Transverse colon (tissue), 4 donors: ENCODE results near the gene THBS4. TPM values are rescaled to one million over a fixed set of nuclear protein-coding genes. Genes with fewer than 3 reads are reported as not detected.
A peak's percentile ranks its signal among the peaks of the same experiment; 100 is the strongest.

Experiments used
- DNase-seq: peaks from one replicate; pipeline ENCODE4 v3.0.0-alpha.2; 2019
- H3K27ac ChIP-seq, 4 donors: fragments of 200-600 bp; sonication (generic); 2 replicates each; pipeline ENCODE4 v1.5.1; 2016 to 2018; ENCODE audit warnings: inconsistent platforms in 4 of 4
- H3K27me3 ChIP-seq: fragments of 200-600 bp; sonication (generic); 2 replicates; pipeline ENCODE4 v1.5.1; 2017; ENCODE audit warnings: inconsistent platforms
- H3K36me3 ChIP-seq, 4 donors: fragments of 200-600 bp; sonication (generic); 2 replicates each; pipeline ENCODE4 v1.5.1; 2017 to 2019; ENCODE audit warnings: inconsistent platforms in 4 of 4
- H3K4me1 ChIP-seq, 4 donors: fragments of 200-600 bp; sonication (generic); 2 replicates each; pipeline ENCODE4 v1.5.1; 2017 to 2020; ENCODE audit warnings: inconsistent platforms in 4 of 4
- H3K4me3 ChIP-seq, 4 donors: fragments of 200-600 bp; sonication (generic); 1 replicate in 1 of 4; 2 replicates in 3 of 4; pipeline versions ENCODE4 v1.5.1 to v1.6.1; 2017 to 2019; ENCODE audit warnings: inconsistent platforms in 4 of 4
- H3K9me3 ChIP-seq, 2 donors: fragments of 200-600 bp; sonication (generic); 2 replicates each; pipeline ENCODE4 v1.5.1; 2017 to 2019; ENCODE audit warnings: inconsistent platforms in 2 of 2
- EP300 ChIP-seq: sonication (generic); formaldehyde crosslinking; IDR thresholded peaks from one replicate; pipeline ENCODE4 v1.6.1; 2017; ENCODE audit warnings: antibody characterized with exemption, low read depth
- POLR2A ChIP-seq: fragments of 450-650 bp; IDR thresholded peaks from one replicate; pipeline ENCODE4 v1.6.1; 2016; ENCODE audit warnings: antibody characterized with exemption, mild to moderate bottlenecking, moderate library complexity
- POLR2AphosphoS5 ChIP-seq, 3 donors: sonication (generic); formaldehyde crosslinking; IDR thresholded peaks; one replicate each; pipeline ENCODE4 v1.6.1; 2016; ENCODE audit warnings: antibody characterized with exemption in 3 of 3
- WGBS, 2 donors: methylation state at CpG; one replicate each; pipeline ENCODE4 v1.1.5; 2018; ENCODE audit warnings: low coverage in 1 of 2; 5-methylcytosine and 5-hydroxymethylcytosine counted together
- in situ Hi-C, 4 donors: fragments of 200-750 bp; cut with MboI; loops; one replicate each; pipeline versions ENCODE4 v1.15.0 to v1.15.1; 2017; ENCODE audit warnings: low sequenced_read_pairs in 3 of 4, low pct_ligation_motif_present in 1 of 4, low pct_unique_long_range_greater_than_20kb in 1 of 4
- intact Hi-C: fragments of 100-400 bp; cut with DNase I; formaldehyde crosslinking; loops from one replicate; pipeline ENCODE4 v1.15.1; 2023; ENCODE audit warnings: low total_unique reads
- total RNA-seq, 4 donors: library from RNA; depleted of rRNA; stranded (reverse); fragments of >200 nt; gene quantifications; one replicate each; pipeline ENCODE4 v1.1.0, GENCODE V29; 2016
- TF ChIP-seq, protein P1 (sequence below), 5 experiments: fragments of 200-600 bp in 3 of 5; fragments of 450-650 bp in 2 of 5; sonication (generic) in 3 of 5; IDR thresholded peaks; 1 replicate in 2 of 5; 2 replicates in 3 of 5; pipeline ENCODE4 v1.5.1; 2016 to 2017; ENCODE audit warnings: antibody characterized with exemption in 5 of 5, inconsistent platforms in 3 of 5, mild to moderate bottlenecking in 2 of 5, moderate library complexity in 1 of 5

Gene THBS4
- 100 to 1,000 TPM in 1 of 4 donors, 10 to 100 TPM in 1, 1 to 10 TPM in 2; 5.3 to 116 (median 9.1) TPM for total RNA-seq

DNA sequence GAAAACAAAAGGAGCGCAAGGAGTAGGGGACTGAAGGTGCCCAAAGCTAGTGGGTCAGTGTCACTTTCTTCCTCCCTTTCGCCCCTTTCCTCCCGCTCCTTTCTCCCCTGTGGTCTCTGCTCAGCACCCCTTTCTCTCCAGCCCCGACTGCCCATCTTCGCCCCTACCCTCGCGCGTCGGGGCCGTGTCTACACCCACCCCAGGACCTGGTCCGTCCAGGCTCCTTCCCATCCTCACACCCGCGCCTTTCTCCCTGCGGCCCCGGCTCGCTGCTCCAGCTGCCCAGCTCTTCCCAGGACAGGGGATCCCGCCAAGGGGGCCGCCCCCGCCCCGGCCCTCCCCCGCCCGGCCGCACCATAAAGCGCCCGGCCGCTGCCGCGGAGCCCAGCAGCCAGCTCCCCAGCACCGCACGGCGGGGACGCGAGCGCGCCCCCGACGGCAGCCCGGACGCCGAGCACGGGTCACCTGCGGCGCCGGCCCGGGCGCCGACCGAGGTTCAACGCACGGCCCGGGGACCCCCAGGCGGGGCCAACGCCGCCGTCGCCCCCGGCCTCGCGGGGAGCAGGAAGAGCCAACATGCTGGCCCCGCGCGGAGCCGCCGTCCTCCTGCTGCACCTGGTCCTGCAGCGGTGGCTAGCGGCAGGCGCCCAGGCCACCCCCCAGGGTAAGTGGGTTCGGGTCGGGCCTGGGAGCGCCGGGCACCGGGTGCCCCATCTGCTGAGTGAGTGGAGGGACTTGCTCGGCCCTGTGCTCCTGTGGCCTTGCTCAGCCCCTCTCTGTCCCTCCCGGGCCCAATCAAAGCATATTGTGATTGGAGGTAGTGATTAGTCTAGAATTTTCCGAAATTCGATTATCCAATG, at the start of gene THBS4:
Gene THBS4, plus strand, starts transcription at position 387 of the 860 bp plus-strand sequence. Its CDS starts 190 bp downstream, at position 577.
- no peaks in the 10 kb centered on the region for H3K36me3 ChIP-seq
- DNase-seq: no peak
- H3K9me3 ChIP-seq: no peaks in the 10 kb centered on the region
- in situ Hi-C loops: no loop called here
- intact Hi-C loops: no loop called here
- peaks cover 73% of the 10 kb centered on the region for H3K27me3 ChIP-seq
- peaks cover 0 to 4% (median 2%) of the 10 kb centered on the region in 4 donors for H3K4me1 ChIP-seq
- H3K4me3 ChIP-seq: peak within 1 kb of the TSS in 2 of 4 donors; percentile 17 to 30
- TF ChIP-seq, protein P1, sequence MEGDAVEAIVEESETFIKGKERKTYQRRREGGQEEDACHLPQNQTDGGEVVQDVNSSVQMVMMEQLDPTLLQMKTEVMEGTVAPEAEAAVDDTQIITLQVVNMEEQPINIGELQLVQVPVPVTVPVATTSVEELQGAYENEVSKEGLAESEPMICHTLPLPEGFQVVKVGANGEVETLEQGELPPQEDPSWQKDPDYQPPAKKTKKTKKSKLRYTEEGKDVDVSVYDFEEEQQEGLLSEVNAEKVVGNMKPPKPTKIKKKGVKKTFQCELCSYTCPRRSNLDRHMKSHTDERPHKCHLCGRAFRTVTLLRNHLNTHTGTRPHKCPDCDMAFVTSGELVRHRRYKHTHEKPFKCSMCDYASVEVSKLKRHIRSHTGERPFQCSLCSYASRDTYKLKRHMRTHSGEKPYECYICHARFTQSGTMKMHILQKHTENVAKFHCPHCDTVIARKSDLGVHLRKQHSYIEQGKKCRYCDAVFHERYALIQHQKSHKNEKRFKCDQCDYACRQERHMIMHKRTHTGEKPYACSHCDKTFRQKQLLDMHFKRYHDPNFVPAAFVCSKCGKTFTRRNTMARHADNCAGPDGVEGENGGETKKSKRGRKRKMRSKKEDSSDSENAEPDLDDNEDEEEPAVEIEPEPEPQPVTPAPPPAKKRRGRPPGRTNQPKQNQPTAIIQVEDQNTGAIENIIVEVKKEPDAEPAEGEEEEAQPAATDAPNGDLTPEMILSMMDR (IDR thresholded peaks at IDR 0.05): no peak
- no peak for TF ChIP-seq POLR2AphosphoS5 (IDR thresholded peaks at IDR 0.05)
- no peak for TF ChIP-seq POLR2A
- TF ChIP-seq EP300: no peak
- 13 to 40% methylated on average over 1 to 64 of the region's 76 CpGs for WGBS, 2 donors
- no peak within 1 kb of the TSS for H3K27ac ChIP-seq

DNA sequence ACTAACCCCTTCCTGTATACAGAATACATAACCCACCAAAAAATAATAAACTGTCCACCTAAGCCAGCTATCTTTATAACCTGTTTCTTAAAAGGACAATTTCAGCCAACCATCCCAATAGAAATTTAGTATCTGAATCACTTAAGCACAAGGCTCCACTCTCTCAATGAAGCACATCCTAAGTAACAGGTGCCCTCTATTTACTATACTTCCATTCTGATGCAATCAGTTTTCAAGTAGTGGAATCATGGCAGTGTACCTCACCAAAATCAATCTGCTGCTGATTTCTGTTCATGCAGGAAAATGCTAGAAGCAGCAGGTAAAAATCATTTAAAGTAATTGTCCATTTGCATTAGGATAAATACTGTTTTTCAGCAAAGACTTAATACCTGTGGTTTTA, 48.9 kb upstream of the THBS4 start:
- H3K27me3 ChIP-seq: no peaks in the 10 kb centered on the region
- DNase-seq: no peak
- peaks cover 0 to 10% (median 4%) of the 10 kb centered on the region in 4 donors for H3K4me1 ChIP-seq
- no peak overlapping the region for H3K27ac ChIP-seq
- no peak overlapping the region for H3K4me3 ChIP-seq
- H3K9me3 ChIP-seq: no peaks in the 10 kb centered on the region
- intact Hi-C loops: no loop called here
- in situ Hi-C loops: no loop called here
- H3K36me3 ChIP-seq: peaks cover 0 to 45% (median 13%) of the 10 kb centered on the region in 4 donors
- TF ChIP-seq POLR2A: no peak
- TF ChIP-seq, protein P1 (IDR thresholded peaks at IDR 0.05): no peak
- TF ChIP-seq POLR2AphosphoS5 (IDR thresholded peaks at IDR 0.05): no peak
- TF ChIP-seq EP300: no peak

DNA sequence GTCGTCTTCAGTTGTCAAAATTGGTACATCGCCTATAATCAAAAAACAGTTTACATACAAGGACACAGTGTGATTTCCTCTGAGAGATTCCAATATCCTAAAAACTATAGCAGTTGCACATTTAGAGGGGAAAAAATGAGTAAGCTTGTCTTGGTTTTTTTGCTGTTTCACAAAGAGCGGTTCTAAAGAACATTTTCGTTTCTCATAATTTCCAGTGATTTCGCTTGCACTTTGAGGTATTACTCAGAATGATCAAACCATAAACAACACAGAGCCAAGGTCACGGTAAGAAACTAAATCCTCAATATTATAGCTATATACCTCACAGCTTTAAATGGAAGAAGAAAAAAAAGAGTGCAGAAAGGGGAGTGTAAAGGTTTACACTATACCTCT, 44.9 kb upstream of the THBS4 start:
- in situ Hi-C loops (no loop called here), intact Hi-C loops (no loop called here)
- no peak for DNase-seq
- Histone ChIP-seq H3K27me3 (peaks cover 9% of the 10 kb centered on the region), H3K36me3 (peaks cover 0 to 32% (median 7%) of the 10 kb centered on the region in 4 donors), H3K9me3 (no peaks in the 10 kb centered on the region), H3K4me1 (peaks cover 0 to 16% (median 10%) of the 10 kb centered on the region in 4 donors), H3K27ac (peak overlapping the region; percentile 74 to 86 (median 80)), H3K4me3 (peak overlapping the region in 3 of 4 donors; percentile 65 to 94 (median 84))
- no peak for TF ChIP-seq POLR2A
- TF ChIP-seq, protein P1 (IDR thresholded peaks at IDR 0.05): no peak
- no peak for TF ChIP-seq EP300
- TF ChIP-seq POLR2AphosphoS5 (IDR thresholded peaks at IDR 0.05): no peak
- WGBS, 2 donors: 60 to 76% methylated on average over 6 of the region's 6 CpGs

DNA sequence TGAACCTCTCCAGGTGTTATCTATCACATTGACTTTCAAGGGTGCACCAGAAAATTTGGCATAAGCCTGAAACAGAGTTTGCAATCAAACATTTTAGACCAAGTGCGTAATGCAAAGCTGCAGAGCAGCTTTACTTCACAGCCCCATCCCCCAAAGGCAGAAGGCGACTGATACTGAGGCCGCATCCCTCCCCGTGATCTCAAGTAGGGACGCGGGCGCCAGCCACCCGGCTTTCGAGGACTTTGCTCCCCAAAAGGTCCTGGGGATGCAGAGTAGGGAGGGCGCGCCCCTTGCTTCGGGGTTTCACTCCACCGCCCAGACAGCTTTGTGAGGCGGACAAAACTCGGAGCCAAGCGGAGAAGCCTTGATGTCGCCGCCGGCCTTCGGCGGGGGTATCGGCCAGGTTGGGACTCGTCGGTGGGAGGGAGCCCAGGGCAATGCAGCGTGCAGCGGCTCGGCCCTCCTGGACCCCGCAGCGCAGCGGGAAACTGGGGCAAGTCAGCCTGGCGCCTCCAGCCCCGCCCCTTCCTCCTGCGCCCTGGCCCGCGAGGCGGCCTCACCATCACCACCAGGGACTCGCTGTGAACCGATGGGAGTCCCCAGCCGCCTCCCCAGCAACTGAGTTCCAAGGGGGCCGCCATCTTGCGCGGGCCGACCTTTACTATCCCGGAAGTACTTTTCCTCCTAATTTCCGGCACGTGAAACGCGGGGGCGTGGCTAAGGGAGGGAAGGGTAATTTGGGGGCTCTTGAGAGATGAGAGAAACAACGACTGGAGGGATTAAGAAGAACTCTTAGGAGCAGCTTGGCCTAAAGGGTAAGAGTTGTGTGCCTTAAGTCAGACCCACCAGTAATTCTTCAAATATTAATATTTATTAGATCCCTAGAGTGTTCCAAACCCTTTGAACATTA, 44.3 kb upstream of the THBS4 start, which contains the start of gene MTX3:
Gene MTX3, minus strand, starts transcription at position 665 of the 910 bp plus-strand sequence. Its CDS starts 24 bp downstream, at position 641.
- in situ Hi-C loops: no loop called here
- TF ChIP-seq, protein P1 (IDR thresholded peaks at IDR 0.05): no peak
- TF ChIP-seq EP300 (no peak), POLR2A (peak; percentile 43), POLR2AphosphoS5 (IDR thresholded peaks at IDR 0.05) (peak; percentile 24 to 45 (median 42))
- WGBS, 2 donors: 4 to 6% methylated on average over 12 to 50 of the region's 50 CpGs
- Histone ChIP-seq H3K36me3 (peaks cover 0 to 25% (median 5%) of the 10 kb centered on the region in 4 donors), H3K4me1 (peaks cover 0 to 16% (median 10%) of the 10 kb centered on the region in 4 donors), H3K9me3 (no peaks in the 10 kb centered on the region), H3K27ac (peak within 1 kb of the TSS; percentile 74 to 86 (median 80)), H3K27me3 (peaks cover 12% of the 10 kb centered on the region), H3K4me3 (peak within 1 kb of the TSS; percentile 65 to 94 (median 80))
- peak; percentile 83 for DNase-seq
- intact Hi-C loops: no loop called here
